Osteocyte (in vitro differentiated cells): ENCODE data around the gene TRIM36. TPM values are rescaled to one million over a fixed set of nuclear protein-coding genes. Genes with fewer than 3 reads are reported as not detected.

Experiments used
- DNase-seq: peaks from one replicate; pipeline ENCODE4 v3.0.0; 2021; ENCODE audit warnings: mixed read lengths; ENCODE audit not compliant: unreplicated experiment; ENCODE audit errors: extremely low spot score
- H3K27ac Mint-ChIP-seq: one replicate; pipeline ENCODE4 v1.8.0; 2021; ENCODE audit warnings: mild to moderate bottlenecking, mixed read lengths; ENCODE audit not compliant: unreplicated experiment
- H3K27me3 Mint-ChIP-seq: one replicate; pipeline ENCODE4 v1.8.0; 2021; ENCODE audit warnings: mixed read lengths; ENCODE audit not compliant: unreplicated experiment
- H3K36me3 Mint-ChIP-seq: one replicate; pipeline ENCODE4 v1.8.0; 2021; ENCODE audit warnings: mixed read lengths; ENCODE audit not compliant: unreplicated experiment
- H3K4me1 Mint-ChIP-seq: one replicate; pipeline ENCODE4 v1.8.0; 2021; ENCODE audit warnings: mixed read lengths; ENCODE audit not compliant: unreplicated experiment
- H3K4me3 Mint-ChIP-seq: one replicate; pipeline ENCODE4 v1.8.0; 2021; ENCODE audit warnings: mild to moderate bottlenecking, moderate library complexity, mixed read lengths; ENCODE audit not compliant: unreplicated experiment
- H3K9me3 Mint-ChIP-seq: one replicate; pipeline ENCODE4 v1.8.0; 2021; ENCODE audit warnings: mixed read lengths; ENCODE audit not compliant: unreplicated experiment
- CTCF ChIP-seq: fragments of 200-600 bp; sonication (generic); IDR thresholded peaks from 2 replicates; pipeline ENCODE4 v1.5.0; 2021; ENCODE audit warnings: antibody characterized with exemption, mild to moderate bottlenecking, moderate library complexity
- total RNA-seq: library from RNA; stranded (reverse); gene quantifications from 2 replicates; pipeline ENCODE4 v1.2.1, GENCODE V29; 2021

Gene TRIM36
- total RNA-seq, 1 donor from 2014 or later: 13.3 TPM

- H3K27me3 Mint-ChIP-seq: peaks cover 2% of the 10 kb centered on the region
- no peak for TF ChIP-seq CTCF
- DNase-seq: no peak
- no peak overlapping the region for H3K27ac Mint-ChIP-seq
- H3K36me3 Mint-ChIP-seq: peaks cover 13% of the 10 kb centered on the region
- no peaks in the 10 kb centered on the region for H3K4me1 Mint-ChIP-seq
- H3K4me3 Mint-ChIP-seq: no peak overlapping the region
- peaks cover 9% of the 10 kb centered on the region for H3K9me3 Mint-ChIP-seq
Measured at GRCh38 chr5:115196161-115196560, 26.5 kb upstream of the TRIM36 start.

- no peak for DNase-seq
- Mint-ChIP-seq H3K27ac (no peak overlapping the region), H3K4me3 (no peak overlapping the region), H3K4me1 (no peaks in the 10 kb centered on the region), H3K9me3 (peaks cover 6% of the 10 kb centered on the region), H3K27me3 (peaks cover 2% of the 10 kb centered on the region), H3K36me3 (peaks cover 6% of the 10 kb centered on the region)
- TF ChIP-seq CTCF: no peak
Measured at GRCh38 chr5:115194676-115195075, 25.0 kb upstream of the TRIM36 start.

GRCh38 chr5:115193295-115193694 lies 23.6 kb upstream of the TRIM36 start:
- Mint-ChIP-seq H3K4me3 (no peak overlapping the region), H3K36me3 (peaks cover 6% of the 10 kb centered on the region), H3K4me1 (no peaks in the 10 kb centered on the region), H3K27ac (no peak overlapping the region), H3K9me3 (no peaks in the 10 kb centered on the region), H3K27me3 (peaks cover 2% of the 10 kb centered on the region)
- no peak for TF ChIP-seq CTCF
- DNase-seq: no peak

GRCh38 chr5:115192098-115192497 lies 22.4 kb upstream of the TRIM36 start:
- peaks cover 4% of the 10 kb centered on the region for H3K27me3 Mint-ChIP-seq
- H3K9me3 Mint-ChIP-seq: no peaks in the 10 kb centered on the region
- H3K4me1 Mint-ChIP-seq: no peaks in the 10 kb centered on the region
- no peak overlapping the region for H3K4me3 Mint-ChIP-seq
- DNase-seq: no peak
- no peak for TF ChIP-seq CTCF
- H3K36me3 Mint-ChIP-seq: peaks cover 6% of the 10 kb centered on the region
- H3K27ac Mint-ChIP-seq: no peak overlapping the region

- TF ChIP-seq CTCF: no peak
Measured at GRCh38 chr5:115191474-115192031, 21.8 kb upstream of the TRIM36 start.

More at GRCh38 chr5:115191474-115192031, 21.8 kb upstream of the TRIM36 start:
- no peak overlapping the region for H3K27ac Mint-ChIP-seq
- no peaks in the 10 kb centered on the region for H3K9me3 Mint-ChIP-seq
- DNase-seq: no peak
- peaks cover 6% of the 10 kb centered on the region for H3K36me3 Mint-ChIP-seq
- H3K4me3 Mint-ChIP-seq: no peak overlapping the region
- H3K4me1 Mint-ChIP-seq: no peaks in the 10 kb centered on the region
- peaks cover 6% of the 10 kb centered on the region for H3K27me3 Mint-ChIP-seq
